GM12801 (cell line): Measurements from ENCODE around the gene CFAP74.

Experiments
- CTCF ChIP-seq: IDR thresholded peaks from one replicate; pipeline ENCODE4 v1.5.1; 2011; ENCODE audit warnings: control low read depth; ENCODE audit not compliant: insufficient read length; ENCODE audit errors: extremely low read depth

CFAP74 gene

GRCh38 chr1:2014741-2015735 lies 11.5 kb upstream of the CFAP74 start:
- TF ChIP-seq CTCF = no peak

GRCh38 chr1:2014181-2014580 lies 10.6 kb upstream of the CFAP74 start:
- TF ChIP-seq CTCF = no peak

- no peak for TF ChIP-seq CTCF
Observed at GRCh38 chr1:2009101-2010053, 5.8 kb upstream of the CFAP74 start.

- no peak for TF ChIP-seq CTCF
Observed at GRCh38 chr1:2004856-2005255, 1.3 kb upstream of the CFAP74 start.

GRCh38 chr1:2001773-2002411 lies 1.7 kb downstream of the CFAP74 start:
- TF ChIP-seq CTCF = no peak

- no peak for TF ChIP-seq CTCF
Observed at GRCh38 chr1:2000850-2001249, 2.7 kb downstream of the CFAP74 start.
